GM23248 (cell line): ENCODE data around the gene ZDHHC6.

Experiments used
- EZH2 ChIP-seq: fragments of 200-600 bp; sonication (generic); IDR thresholded peaks from 2 replicates; pipeline ENCODE4 v1.6.1; 2018; ENCODE audit warnings: antibody characterized with exemption, mild to moderate bottlenecking; ENCODE audit not compliant: insufficient read depth, poor library complexity, severe bottlenecking
- EZH2phosphoT487 ChIP-seq: fragments of 200-600 bp; sonication (generic); IDR thresholded peaks from 2 replicates; pipeline ENCODE4 v1.6.1; 2018; ENCODE audit warnings: antibody characterized with exemption, moderate library complexity, mild to moderate bottlenecking, low read depth; ENCODE audit not compliant: insufficient read depth

- no peak for TF ChIP-seq EZH2
- TF ChIP-seq EZH2phosphoT487: no peak
Measured at GRCh38 chr10:112395809-112396530, 50.7 kb downstream of the ZDHHC6 start.
